Ascending aorta (tissue), 2 donors: ENCODE measurements around the gene RAB5A. TPM values are rescaled to one million over a fixed set of nuclear protein-coding genes. Genes with fewer than 3 reads are reported as not detected.
"Not testable (repeated sequence)": the region's sequence is repeated elsewhere in the genome, so short reads cannot be mapped to it uniquely, and the experiment has no call there.

Experiments
- DNase-seq, 2 donors: peaks; one replicate each; pipeline ENCODE4 v3.0.0-alpha.2; 2019; ENCODE audit warnings: low spot score in 2 of 2
- H3K27ac ChIP-seq, 2 donors: fragments of 200-600 bp; sonication (generic); one replicate each; pipeline ENCODE4 v1.5.1; 2016 to 2017; ENCODE audit warnings: mild to moderate bottlenecking in 1 of 2
- H3K27me3 ChIP-seq: fragments of 200-600 bp; sonication (generic); one replicate; pipeline ENCODE4 v1.5.1; 2017
- H3K36me3 ChIP-seq, 2 donors: fragments of 200-600 bp; sonication (generic); one replicate each; pipeline ENCODE4 v1.5.1; 2016
- H3K4me1 ChIP-seq, 2 donors: fragments of 200-600 bp; sonication (generic); one replicate each; pipeline ENCODE4 v1.5.1; 2016 to 2017; ENCODE audit warnings: mild to moderate bottlenecking in 1 of 2
- H3K4me3 ChIP-seq, 2 donors: fragments of 200-600 bp; sonication (generic); one replicate each; pipeline ENCODE4 v1.5.1; 2016 to 2017; ENCODE audit warnings: mild to moderate bottlenecking in 1 of 2
- H3K9me3 ChIP-seq, 2 donors: fragments of 200-600 bp; sonication (generic); one replicate each; pipeline ENCODE4 v1.5.1; 2016
- intact Hi-C: fragments of 100-400 bp; cut with DNase I; formaldehyde crosslinking; loops from one replicate; pipeline ENCODE4 v1.15.1; 2023
- total RNA-seq: library from RNA; depleted of rRNA; stranded (reverse); fragments of >200 nt; gene quantifications from one replicate; pipeline ENCODE4 v1.1.0, GENCODE V29; 2016
- TF ChIP-seq, protein P1 (sequence below), 3 experiments: fragments of 200-600 bp in 2 of 3; fragments of 450-650 bp in 1 of 3; sonication (generic) in 2 of 3; IDR thresholded peaks; one replicate each; pipeline ENCODE4 v1.5.1; 2016 to 2019; ENCODE audit warnings: antibody characterized with exemption in 3 of 3, mild to moderate bottlenecking in 1 of 3, moderate library complexity in 1 of 3

Gene RAB5A
- total RNA-seq, 1 donor from 2014 or later, result 54.9 TPM

DNA sequence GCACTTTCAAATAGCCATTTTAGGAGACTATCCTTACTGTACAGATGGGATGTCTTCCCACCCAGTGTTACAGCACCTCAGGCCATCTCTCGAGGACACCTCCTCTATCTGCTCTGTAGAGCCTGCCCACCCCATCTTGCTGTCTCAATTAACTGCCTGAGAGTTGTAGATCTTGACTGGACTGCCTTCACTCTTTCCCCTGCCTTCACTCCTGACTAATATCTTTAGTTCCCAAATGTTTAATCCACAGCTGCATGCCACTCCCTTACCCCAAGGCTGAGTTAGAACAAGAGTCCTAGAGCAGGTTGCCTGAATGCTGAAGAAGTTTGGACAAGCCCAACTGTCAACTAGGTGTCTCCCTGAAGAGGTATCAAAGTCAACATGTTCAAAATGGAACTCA lies 66.5 kb downstream of the RAB5A start:
- Histone ChIP-seq H3K9me3 (no peaks in the 10 kb centered on the region), H3K27me3 (no peaks in the 10 kb centered on the region), H3K4me3 (no peak overlapping the region), H3K27ac (no peak overlapping the region), H3K4me1 (no peaks in the 10 kb centered on the region), H3K36me3 (no peaks in the 10 kb centered on the region)
- TF ChIP-seq, protein P1, sequence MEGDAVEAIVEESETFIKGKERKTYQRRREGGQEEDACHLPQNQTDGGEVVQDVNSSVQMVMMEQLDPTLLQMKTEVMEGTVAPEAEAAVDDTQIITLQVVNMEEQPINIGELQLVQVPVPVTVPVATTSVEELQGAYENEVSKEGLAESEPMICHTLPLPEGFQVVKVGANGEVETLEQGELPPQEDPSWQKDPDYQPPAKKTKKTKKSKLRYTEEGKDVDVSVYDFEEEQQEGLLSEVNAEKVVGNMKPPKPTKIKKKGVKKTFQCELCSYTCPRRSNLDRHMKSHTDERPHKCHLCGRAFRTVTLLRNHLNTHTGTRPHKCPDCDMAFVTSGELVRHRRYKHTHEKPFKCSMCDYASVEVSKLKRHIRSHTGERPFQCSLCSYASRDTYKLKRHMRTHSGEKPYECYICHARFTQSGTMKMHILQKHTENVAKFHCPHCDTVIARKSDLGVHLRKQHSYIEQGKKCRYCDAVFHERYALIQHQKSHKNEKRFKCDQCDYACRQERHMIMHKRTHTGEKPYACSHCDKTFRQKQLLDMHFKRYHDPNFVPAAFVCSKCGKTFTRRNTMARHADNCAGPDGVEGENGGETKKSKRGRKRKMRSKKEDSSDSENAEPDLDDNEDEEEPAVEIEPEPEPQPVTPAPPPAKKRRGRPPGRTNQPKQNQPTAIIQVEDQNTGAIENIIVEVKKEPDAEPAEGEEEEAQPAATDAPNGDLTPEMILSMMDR (IDR thresholded peaks at IDR 0.05), result no peak
- intact Hi-C loops, result no loop called here
- DNase-seq, result no peak

DNA sequence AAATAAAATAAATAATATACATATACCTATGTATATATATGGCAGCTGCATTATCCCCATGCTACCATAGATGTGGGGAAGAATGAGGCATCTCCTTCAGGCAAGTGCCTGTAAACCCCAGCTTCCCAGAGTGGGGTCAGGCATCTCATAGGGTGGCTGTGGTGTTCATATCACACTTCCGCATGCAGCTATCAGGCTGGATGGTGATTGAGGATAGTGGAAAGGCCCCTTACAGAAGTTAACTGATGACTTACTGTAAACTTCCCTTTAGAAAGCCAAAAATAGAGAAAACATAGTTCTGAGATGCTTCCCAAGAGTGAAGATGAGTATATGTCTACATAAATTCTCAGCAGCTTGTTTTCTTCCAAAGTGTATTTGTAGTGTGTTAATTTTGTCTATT lies 68.6 kb downstream of the RAB5A start:
- no peak overlapping the region for H3K4me3 ChIP-seq
- no peaks in the 10 kb centered on the region for H3K9me3 ChIP-seq
- H3K27ac ChIP-seq, result no peak overlapping the region
- H3K27me3 ChIP-seq, result no peaks in the 10 kb centered on the region
- no peaks in the 10 kb centered on the region for H3K4me1 ChIP-seq
- intact Hi-C loops, result no loop called here
- H3K36me3 ChIP-seq, result no peaks in the 10 kb centered on the region
- DNase-seq, result no peak
- TF ChIP-seq, protein P1 (IDR thresholded peaks at IDR 0.05), result no peak

DNA sequence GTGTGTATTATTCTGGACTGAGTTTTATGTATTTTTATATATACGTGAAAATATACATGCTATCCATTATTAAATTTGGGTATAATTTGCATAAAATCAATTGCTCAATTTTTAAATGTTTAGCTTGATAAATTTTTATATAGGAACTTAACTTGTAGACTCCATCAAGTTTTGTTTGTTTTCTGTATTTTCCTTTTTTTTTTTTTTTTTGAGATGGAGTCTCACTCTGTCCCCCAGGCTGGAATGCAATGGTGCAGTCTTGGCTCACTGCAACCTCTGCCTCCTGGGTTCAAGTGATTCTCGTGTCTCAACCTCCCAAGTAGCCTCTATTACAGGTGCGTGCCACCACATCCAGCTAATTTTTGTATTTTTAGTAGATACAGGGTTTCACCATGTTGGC lies 69.2 kb downstream of the RAB5A start:
- H3K9me3 ChIP-seq, H3K4me1 ChIP-seq, intact Hi-C loops, DNase-seq, H3K36me3 ChIP-seq, H3K27me3 ChIP-seq, H3K27ac ChIP-seq, H3K4me3 ChIP-seq: not testable (repeated sequence)

DNA sequence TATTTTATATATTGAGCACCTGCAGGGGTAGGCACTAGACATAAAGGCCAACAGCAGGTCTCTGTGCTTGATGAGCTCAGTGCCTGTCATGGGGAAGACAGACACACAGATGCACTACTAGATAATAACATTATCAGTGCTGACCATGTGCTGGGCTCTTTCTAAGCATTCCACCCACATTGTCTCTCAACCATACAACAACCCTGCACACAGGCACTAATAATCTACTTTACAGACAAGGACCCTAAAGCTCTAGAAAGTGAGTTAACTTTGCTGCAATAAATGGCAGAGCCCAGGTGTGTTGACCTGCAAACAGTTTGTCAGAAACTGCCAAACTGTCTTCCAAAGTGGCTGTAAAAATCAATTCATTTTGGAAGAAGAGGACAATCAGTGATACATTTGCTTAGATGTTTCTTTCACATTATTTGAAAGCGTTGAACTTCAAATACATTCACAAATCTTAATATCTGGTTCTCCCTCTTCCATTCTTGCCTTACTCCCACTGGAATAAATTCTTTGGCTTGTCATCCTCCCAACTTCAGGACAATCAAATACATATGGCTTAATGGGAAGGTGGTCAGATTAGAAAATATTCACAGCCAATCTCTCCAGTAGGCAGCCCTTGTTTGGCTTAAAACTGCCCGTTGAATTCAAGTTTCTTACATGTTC lies 76.2 kb downstream of the RAB5A start:
- intact Hi-C loops, result no loop called here
- Histone ChIP-seq H3K27ac (peak overlapping the region; percentile 55 to 71), H3K4me3 (no peak overlapping the region), H3K27me3 (no peaks in the 10 kb centered on the region), H3K36me3 (no peaks in the 10 kb centered on the region), H3K4me1 (peaks cover 4 to 14% of the 10 kb centered on the region in 2 donors), H3K9me3 (no peaks in the 10 kb centered on the region)
- TF ChIP-seq, protein P1 (IDR thresholded peaks at IDR 0.05), result no peak
- no peak for DNase-seq

DNA sequence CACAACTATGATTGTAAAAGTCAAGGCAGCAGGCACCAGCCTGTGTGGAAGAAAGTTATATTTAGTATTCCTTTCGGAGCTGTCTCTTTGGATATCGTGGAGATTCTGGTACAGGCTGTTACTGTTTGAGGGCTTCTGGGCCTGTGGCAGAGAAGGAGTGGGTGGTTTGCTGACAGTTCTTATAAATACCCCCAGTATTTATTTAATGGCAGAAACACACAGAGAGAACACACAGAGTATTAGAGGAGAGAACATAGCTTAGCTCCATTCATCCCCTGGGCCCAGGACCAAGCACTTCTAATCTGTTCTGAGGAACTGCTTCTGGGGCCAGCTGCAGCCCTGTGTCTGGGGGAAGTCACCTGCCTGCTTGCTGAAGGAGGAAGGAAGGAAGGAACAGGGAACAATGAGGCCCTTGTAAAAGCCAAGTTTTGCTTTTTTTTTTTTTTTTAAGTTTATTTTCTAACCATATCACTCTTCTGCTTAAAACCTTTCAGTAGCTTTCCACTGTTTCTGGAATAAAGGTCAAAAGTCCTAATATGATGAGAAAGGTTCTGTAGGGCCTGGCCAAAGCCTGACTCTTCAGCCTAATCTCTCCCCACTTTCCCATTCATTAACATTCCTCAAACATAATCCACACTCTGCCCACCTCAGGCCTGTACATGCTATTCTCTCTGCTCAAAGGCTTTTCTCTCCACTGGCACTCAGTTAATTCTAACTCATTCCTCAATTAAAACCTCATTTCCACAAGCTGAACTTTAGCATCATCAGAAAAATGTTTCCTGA lies 76.9 kb downstream of the RAB5A start:
- Histone ChIP-seq H3K36me3 (no peaks in the 10 kb centered on the region), H3K9me3 (no peaks in the 10 kb centered on the region), H3K27me3 (no peaks in the 10 kb centered on the region), H3K4me3 (no peak overlapping the region), H3K27ac (peak overlapping the region; percentile 55 to 71), H3K4me1 (peaks cover 4 to 14% of the 10 kb centered on the region in 2 donors)
- no peak for DNase-seq
- TF ChIP-seq, protein P1 (IDR thresholded peaks at IDR 0.05), result no peak
- intact Hi-C loops, result no loop called here

DNA sequence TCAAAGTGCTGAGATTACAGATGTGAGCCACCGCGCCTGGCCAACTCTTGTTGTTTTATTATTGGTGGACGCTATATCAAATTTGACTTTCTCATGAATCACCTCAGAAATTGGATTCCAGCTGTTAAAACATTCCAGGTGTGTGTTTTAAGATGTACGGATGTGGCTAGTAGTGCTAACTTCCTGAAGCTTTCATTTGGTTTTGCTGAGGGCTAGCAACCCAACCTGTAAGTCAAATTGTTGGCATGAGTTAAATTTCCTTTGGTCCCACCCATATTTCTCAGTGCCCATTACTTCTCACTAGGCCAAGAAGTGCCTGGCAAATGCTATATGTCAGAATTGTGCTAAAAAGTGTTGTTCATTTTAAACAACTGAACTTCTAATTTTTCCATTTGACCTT lies 80.2 kb downstream of the RAB5A start:
- TF ChIP-seq, protein P1 (IDR thresholded peaks at IDR 0.05), result no peak
- no peaks in the 10 kb centered on the region for H3K9me3 ChIP-seq
- peaks cover 4 to 14% of the 10 kb centered on the region in 2 donors for H3K4me1 ChIP-seq
- H3K27ac ChIP-seq, result no peak overlapping the region
- no peaks in the 10 kb centered on the region for H3K27me3 ChIP-seq
- DNase-seq, result no peak
- no peaks in the 10 kb centered on the region for H3K36me3 ChIP-seq
- intact Hi-C loops, result no loop called here
- H3K4me3 ChIP-seq, result no peak overlapping the region
